Mammary epithelial cell (primary cell): ENCODE measurements around the gene CREBBP.

Experiments
- CTCF ChIP-seq, 2 donors: IDR thresholded peaks in 1 of 2; conservative IDR thresholded peaks in 1 of 2; 2 replicates each; pipeline ENCODE4 v1.5.1; 2011 to 2012; ENCODE audit warnings: inconsistent platforms in 2 of 2, low read length in 2 of 2, mild to moderate bottlenecking in 2 of 2, control low read depth in 1 of 2, low read depth in 1 of 2; ENCODE audit not compliant: insufficient read depth in 1 of 2; ENCODE audit errors: extremely low read depth in 1 of 2
- EZH2 ChIP-seq: IDR thresholded peaks from 2 replicates; pipeline ENCODE4 v1.6.1; 2012; ENCODE audit warnings: low read length, inconsistent platforms, borderline replicate concordance

GRCh38 chr16:3846087-3846486 is 34.4 kb downstream of the CREBBP start:
- TF ChIP-seq CTCF (conservative IDR thresholded peaks at IDR 0.05 in 1 of 2, IDR thresholded peaks at IDR 0.05 in 1 of 2; ENCODE audit: extremely low read depth in 1 of 2, insufficient read depth in 1 of 2, low read depth in 1 of 2, low read length in 2 of 2) = no peak
- TF ChIP-seq EZH2 = no peak
